Tibial nerve (tissue), 4 donors: Measurements from ENCODE around the gene NATD1. TPM values are rescaled to one million over a fixed set of nuclear protein-coding genes. Genes with fewer than 3 reads are reported as not detected.

ENCODE experiments used
- DNase-seq, 2 donors: peaks; one replicate each; pipeline ENCODE4 v3.0.0-alpha.2; 2019; ENCODE audit warnings: low spot score in 2 of 2
- H3K27ac ChIP-seq, 4 donors: fragments of 200-600 bp; sonication (generic) in 3 of 4; one replicate each; pipeline ENCODE4 v1.5.1; 2017 to 2019; ENCODE audit warnings: mild to moderate bottlenecking in 1 of 4
- H3K27me3 ChIP-seq, 2 donors: fragments of 200-600 bp; sonication (generic) in 1 of 2; one replicate each; pipeline versions ENCODE4 v1.5.1 to v1.6.0; 2017 to 2019
- H3K36me3 ChIP-seq, 3 donors: fragments of 200-600 bp; sonication (generic); one replicate each; pipeline ENCODE4 v1.5.1; 2018 to 2019
- H3K4me1 ChIP-seq, 4 donors: fragments of 200-600 bp; sonication (generic) in 3 of 4; one replicate each; pipeline ENCODE4 v1.5.1; 2017 to 2019
- H3K4me3 ChIP-seq, 4 donors: fragments of 200-600 bp; sonication (generic) in 3 of 4; one replicate each; pipeline ENCODE4 v1.5.1; 2017 to 2019; ENCODE audit warnings: mild to moderate bottlenecking in 1 of 4, moderate library complexity in 1 of 4
- H3K9me3 ChIP-seq, 4 donors: fragments of 200-600 bp; sonication (generic) in 3 of 4; one replicate each; pipeline ENCODE4 v1.5.1; 2017 to 2019
- CTCF ChIP-seq, 5 experiments: fragments of 200-600 bp in 3 of 5; fragments of 450-650 bp in 2 of 5; sonication (generic) in 3 of 5; IDR thresholded peaks; one replicate each; pipeline ENCODE4 v1.5.1; 2016 to 2019; ENCODE audit warnings: antibody characterized with exemption in 5 of 5, mild to moderate bottlenecking in 3 of 5, moderate library complexity in 2 of 5
- EP300 ChIP-seq, 2 donors: sonication (generic); formaldehyde crosslinking; IDR thresholded peaks; one replicate each; pipeline ENCODE4 v1.6.1; 2017; ENCODE audit warnings: antibody characterized with exemption in 2 of 2, mild to moderate bottlenecking in 1 of 2
- POLR2A ChIP-seq, 2 donors: fragments of 450-650 bp; IDR thresholded peaks; one replicate each; pipeline ENCODE4 v1.6.1; 2017; ENCODE audit warnings: antibody characterized with exemption in 2 of 2, mild to moderate bottlenecking in 2 of 2, moderate library complexity in 2 of 2
- WGBS, 2 donors: methylation state at CpG; one replicate each; pipeline ENCODE4 v1.1.5; 2018; 5-methylcytosine and 5-hydroxymethylcytosine counted together
- total RNA-seq, 4 donors: library from RNA; depleted of rRNA; stranded (reverse); fragments of >200 nt; gene quantifications; one replicate each; pipeline ENCODE4 v1.1.0, GENCODE V29; 2016

The NATD1 gene
- total RNA-seq, 4 donors from 2014 or later, result 5.7 to 12.0 (median 10.8) TPM

GRCh38 chr17:21199311-21199710 lies 53.9 kb downstream of the NATD1 start:
- H3K4me3 ChIP-seq, result no peak overlapping the region

GRCh38 chr17:21198411-21198810 lies 54.8 kb downstream of the NATD1 start:
- H3K36me3 ChIP-seq, result peaks cover 0 to 41% (median 15%) of the 10 kb centered on the region in 3 donors
- no peaks in the 10 kb centered on the region for H3K9me3 ChIP-seq
- no peak for DNase-seq
- H3K4me1 ChIP-seq, result peaks cover 0 to 55% (median 5%) of the 10 kb centered on the region in 4 donors
- no peak overlapping the region for H3K4me3 ChIP-seq
- 94 to 96% methylated on average over 20 of the region's 20 CpGs for WGBS, 2 donors
- TF ChIP-seq EP300 (IDR thresholded peaks at IDR 0.05), result no peak
- TF ChIP-seq POLR2A (IDR thresholded peaks at IDR 0.05), result no peak
- TF ChIP-seq CTCF (IDR thresholded peaks at IDR 0.05), result no peak
- H3K27me3 ChIP-seq, result no peaks in the 10 kb centered on the region
- H3K27ac ChIP-seq, result no peak overlapping the region

More at GRCh38 chr17:21199311-21199710, 53.9 kb downstream of the NATD1 start:
- WGBS, 2 donors, result 59 to 61% methylated on average over 8 to 9 of the region's 9 CpGs
- Histone ChIP-seq H3K27me3 (no peaks in the 10 kb centered on the region), H3K4me1 (peaks cover 0 to 48% (median 7%) of the 10 kb centered on the region in 4 donors), H3K27ac (no peak overlapping the region), H3K9me3 (no peaks in the 10 kb centered on the region), H3K36me3 (peaks cover 0 to 40% (median 15%) of the 10 kb centered on the region in 3 donors)
- no peak for DNase-seq
- TF ChIP-seq EP300 (IDR thresholded peaks at IDR 0.05) (no peak), POLR2A (IDR thresholded peaks at IDR 0.05) (no peak), CTCF (IDR thresholded peaks at IDR 0.05) (no peak)

- peaks cover 0 to 60% (median 15%) of the 10 kb centered on the region in 3 donors for H3K36me3 ChIP-seq
- no peaks in the 10 kb centered on the region for H3K27me3 ChIP-seq
- H3K27ac ChIP-seq, result no peak overlapping the region
- TF ChIP-seq EP300 (IDR thresholded peaks at IDR 0.05) (no peak), CTCF (IDR thresholded peaks at IDR 0.05) (no peak), POLR2A (IDR thresholded peaks at IDR 0.05) (no peak)
- no peak overlapping the region for H3K4me3 ChIP-seq
- WGBS, 2 donors, result 86 to 88% methylated on average over 5 of the region's 5 CpGs
- no peaks in the 10 kb centered on the region for H3K9me3 ChIP-seq
- peaks cover 0 to 42% (median 5%) of the 10 kb centered on the region in 4 donors for H3K4me1 ChIP-seq
- DNase-seq, result no peak
Observed at GRCh38 chr17:21196126-21196525, 57.1 kb downstream of the NATD1 start.

GRCh38 chr17:21194703-21195102 lies 58.5 kb downstream of the NATD1 start:
- Histone ChIP-seq H3K27me3 (no peaks in the 10 kb centered on the region), H3K9me3 (no peaks in the 10 kb centered on the region), H3K36me3 (peaks cover 0 to 71% (median 15%) of the 10 kb centered on the region in 3 donors), H3K4me3 (no peak overlapping the region), H3K27ac (peak overlapping the region in 2 of 4 donors; percentile 0 to 43), H3K4me1 (peaks cover 0 to 37% (median 4%) of the 10 kb centered on the region in 4 donors)
- 47 to 60% methylated on average over 5 of the region's 5 CpGs for WGBS, 2 donors
- DNase-seq, result peak in 1 of 2 donors; percentile 45
- peak in 1 of 2 donors; percentile 36 for TF ChIP-seq EP300 (IDR thresholded peaks at IDR 0.05)
- TF ChIP-seq POLR2A (IDR thresholded peaks at IDR 0.05), result no peak

GRCh38 chr17:21194226-21194625 lies 59.0 kb downstream of the NATD1 start:
- WGBS, 2 donors, result 37% methylated on average over 8 of the region's 8 CpGs
- H3K4me1 ChIP-seq, result peaks cover 0 to 33% (median 3%) of the 10 kb centered on the region in 4 donors
- no peak for TF ChIP-seq CTCF (IDR thresholded peaks at IDR 0.05)
- peak overlapping the region in 2 of 4 donors; percentile 28 to 56 for H3K27ac ChIP-seq
- peak in 1 of 2 donors; percentile 15 for DNase-seq
- no peak overlapping the region for H3K4me3 ChIP-seq
- no peaks in the 10 kb centered on the region for H3K9me3 ChIP-seq
- no peaks in the 10 kb centered on the region for H3K27me3 ChIP-seq
- H3K36me3 ChIP-seq, result peaks cover 0 to 76% (median 15%) of the 10 kb centered on the region in 3 donors
